ENCODE data around the gene DUOXA2.

GRCh38 chr15:45147606-45148005 is 33.5 kb downstream of the DUOXA2 start:
- TF ChIP-seq EZH2 (IDR thresholded peaks at IDR 0.05; ENCODE audit: low read length) (no peak), CTCF (optimal IDR thresholded peaks at IDR 0.05 in 1 of 3, IDR thresholded peaks at IDR 0.05 in 1 of 3, conservative IDR thresholded peaks at IDR 0.05 in 1 of 3; ENCODE audit: extremely low read depth in 1 of 3, insufficient read depth in 2 of 3, low read length in 3 of 3) (no peak)

Measured in keratinocyte (primary cell).